Right forelimb (tissue), 1 donor: ENCODE data around the gene RAB3A.
A peak's percentile ranks its signal among the peaks of the same experiment; 100 is the strongest.

Source experiments
- DNase-seq: peaks from one replicate; pipeline ENCODE4 v3.0.0-alpha.2; 2018

The RAB3A gene

DNA sequence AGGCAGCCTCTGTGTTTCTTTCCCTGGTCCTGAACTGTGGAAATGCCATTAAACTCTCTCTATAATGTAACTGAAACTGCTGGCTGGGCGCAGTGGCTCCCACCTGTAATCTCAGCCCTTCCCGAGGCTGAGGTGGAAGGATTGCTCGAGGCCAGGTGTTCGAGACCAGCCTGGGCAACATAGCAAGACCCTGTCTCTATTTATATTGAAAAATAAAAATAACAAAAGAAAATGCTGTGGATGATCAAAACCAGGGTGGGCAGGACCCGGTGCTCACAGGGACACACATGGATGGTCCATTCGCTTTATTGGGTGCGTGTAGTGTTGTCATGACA is 7.4 kb downstream of the RAB3A start:
- no peak for DNase-seq

DNA sequence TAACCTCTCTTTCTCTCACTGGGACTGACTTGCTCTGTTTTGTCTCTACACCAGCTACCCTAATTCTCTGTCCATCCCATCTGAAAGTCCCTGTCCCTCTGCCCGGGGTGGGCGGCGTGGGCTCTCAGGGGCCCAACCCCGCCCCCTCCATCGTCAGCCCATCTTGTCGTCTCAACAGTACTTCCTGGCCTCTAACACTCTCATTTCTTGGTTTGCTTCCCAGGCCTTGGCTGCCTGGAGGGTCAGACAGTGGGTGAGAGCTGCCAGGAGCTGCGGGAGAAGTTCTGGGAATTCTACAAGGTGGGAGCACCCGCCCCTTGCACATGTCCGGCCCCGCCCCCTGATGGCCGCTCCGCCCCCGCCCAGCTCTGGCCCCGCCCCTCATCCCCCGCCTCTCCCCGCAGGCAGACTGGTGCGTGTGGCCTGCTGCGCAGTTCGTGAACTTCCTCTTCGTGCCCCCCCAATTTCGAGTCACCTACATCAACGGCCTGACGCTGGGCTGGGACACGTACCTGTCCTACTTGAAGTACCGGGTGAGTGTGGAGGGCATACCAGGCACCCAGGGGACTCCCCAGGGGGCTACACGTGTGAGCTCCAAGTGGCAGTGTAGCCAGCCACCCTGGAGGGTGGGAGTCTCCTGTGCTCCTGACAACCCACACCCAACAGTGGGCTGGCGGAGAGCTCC is 9.1 kb downstream of the RAB3A start:
- DNase-seq = no peak

DNA sequence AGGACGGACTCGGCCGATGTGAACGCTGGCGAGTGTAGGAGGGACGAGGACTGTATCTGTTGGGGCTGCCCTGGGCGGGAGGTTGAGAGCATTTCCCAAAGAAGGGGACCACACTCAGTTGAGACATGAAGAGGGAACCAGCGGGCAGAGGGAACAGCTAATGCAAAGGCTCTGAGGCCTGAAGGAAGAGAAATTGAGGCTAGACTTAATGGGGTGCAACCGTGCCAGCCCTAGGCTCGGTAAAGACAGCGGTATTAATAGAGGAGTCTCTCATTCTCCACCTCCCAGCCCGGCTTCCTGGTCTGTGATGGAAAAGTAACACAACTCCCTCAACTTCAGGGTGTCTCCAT is 9.7 kb downstream of the RAB3A start:
- no peak for DNase-seq

DNA sequence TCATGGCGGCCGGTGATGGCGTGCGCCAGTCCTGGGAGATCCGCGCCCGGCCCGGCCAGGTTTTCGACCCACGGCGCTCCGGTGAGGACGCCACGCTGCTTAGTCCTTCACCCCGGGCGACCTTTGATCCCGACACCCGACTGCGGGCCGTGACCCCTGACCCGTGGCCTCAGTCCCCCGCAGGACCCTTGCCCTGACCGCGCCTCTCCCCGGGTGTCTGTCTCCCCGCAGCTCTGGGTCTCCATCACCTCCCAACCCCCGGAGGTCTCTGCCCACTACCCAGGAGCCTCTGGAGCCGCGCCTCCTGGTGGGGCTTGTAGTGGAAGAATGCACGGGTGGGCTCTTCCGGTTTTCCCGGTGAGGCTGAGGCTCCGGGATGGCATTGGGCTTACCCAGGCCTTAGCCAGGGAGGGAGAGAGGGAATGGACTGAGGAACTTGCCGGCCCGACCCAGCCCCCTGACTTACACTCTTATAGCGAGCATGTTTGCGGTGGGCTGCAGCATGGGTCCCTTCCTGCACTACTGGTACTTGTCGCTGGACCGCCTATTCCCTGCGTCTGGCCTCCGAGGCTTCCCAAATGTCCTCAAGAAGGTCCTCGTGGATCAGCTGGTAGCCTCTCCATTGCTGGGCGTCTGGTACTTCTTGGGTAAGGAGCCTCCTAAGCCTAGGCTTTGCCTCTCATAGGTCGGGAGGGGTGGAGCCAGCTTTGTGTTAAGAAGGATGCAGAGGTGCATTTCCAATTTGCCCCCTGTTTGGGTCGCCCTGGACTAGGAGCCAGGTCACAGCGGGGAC is 10.3 kb downstream of the RAB3A start:
- no peak for DNase-seq

DNA sequence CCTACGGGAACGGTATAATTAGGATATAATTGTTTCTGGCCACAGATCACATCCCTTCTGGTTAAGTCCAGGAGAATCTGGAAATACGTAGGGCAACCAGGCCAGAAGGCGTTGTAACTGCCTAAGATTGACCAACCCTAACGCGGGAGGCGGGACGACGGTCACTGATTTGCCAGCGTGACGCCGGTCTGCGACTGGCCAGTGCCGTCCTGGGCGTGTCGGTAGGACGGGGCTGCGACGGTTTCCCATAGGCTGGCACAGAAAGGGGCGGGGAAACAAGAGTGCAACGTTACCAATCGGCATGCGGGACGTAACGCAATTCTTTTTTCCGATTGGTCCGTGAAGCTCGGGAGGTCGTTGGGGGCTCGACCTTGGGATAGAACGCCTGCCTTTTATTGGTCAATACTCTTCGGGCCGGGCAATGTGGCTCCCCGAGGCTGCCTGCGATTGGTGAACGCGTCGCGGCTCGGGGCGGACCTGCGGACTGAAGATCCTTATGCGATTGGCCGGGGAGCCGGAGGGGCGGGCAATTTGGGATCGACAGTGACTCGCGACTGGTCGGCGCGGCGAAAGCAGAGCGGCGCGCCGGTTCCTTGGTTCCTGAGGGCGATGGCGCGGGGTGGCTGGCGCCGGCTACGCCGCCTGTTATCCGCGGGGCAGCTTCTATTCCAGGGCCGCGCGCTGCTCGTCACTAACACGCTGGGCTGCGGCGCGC is 11.0 kb downstream of the RAB3A start, which contains the start of gene MPV17L2:
TSS of gene MPV17L2 (plus strand) at position 546 of the 715 bp plus-strand sequence. CDS start at position 610, 64 bp downstream.
- DNase-seq = peak; percentile 99

DNA sequence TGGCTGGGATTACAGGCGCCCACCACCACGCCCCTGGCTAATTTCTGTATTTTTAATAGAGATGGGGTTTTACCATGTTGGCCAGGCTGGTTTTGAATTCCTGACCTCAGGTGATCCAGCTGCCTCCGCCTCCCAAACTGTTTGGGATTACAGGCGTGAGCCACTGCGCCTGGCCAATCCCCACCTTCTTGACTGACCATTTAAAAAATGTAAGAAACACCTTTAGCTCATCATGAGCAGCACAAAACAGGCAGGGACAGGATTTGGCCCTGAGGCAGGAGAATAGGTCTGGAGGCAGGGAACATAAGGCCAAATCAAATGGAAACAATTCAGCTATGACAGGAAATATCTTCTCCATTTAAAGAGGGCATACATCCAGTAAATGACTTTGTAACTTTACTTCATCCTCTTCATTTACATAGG is 12.2 kb downstream of the RAB3A start:
- no peak for DNase-seq

DNA sequence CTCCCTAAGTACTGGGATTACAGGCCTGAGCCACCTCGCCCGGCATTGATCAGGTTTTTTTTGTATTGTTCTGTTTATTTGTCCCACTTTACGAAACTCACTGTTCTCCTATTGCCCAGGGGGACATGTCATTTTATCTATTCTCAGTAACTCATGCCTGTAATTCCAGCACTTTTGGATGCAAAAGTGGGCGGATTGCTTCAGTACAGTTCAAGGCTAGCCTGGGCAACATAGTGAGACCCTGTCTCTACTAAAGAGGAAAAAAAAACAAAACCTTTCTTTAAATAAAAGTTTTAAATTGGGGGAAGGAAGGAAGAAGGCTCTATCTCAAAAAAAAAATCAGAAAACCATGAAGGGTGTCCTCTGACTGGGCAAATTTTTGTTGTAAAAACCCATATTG is 13.6 kb downstream of the RAB3A start:
- no peak for DNase-seq

DNA sequence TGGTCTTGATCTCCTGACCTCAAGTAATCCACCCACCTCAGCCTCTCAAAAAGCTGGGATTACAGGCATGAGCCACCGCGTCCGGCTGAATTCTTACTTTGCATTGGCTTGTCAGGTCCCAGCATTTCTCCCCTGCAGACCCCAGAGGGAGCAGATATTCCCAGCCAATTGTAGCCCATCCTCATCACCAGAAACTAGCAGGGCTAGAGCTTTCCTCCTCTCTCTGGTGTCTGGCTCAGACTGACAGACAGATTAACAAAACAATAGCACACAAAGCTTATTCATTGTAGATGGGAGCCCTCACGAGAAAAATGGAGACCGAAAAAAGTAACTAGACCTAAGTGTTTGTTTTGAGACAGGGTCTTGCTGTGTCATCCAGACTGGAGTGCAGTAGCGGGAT is 18.3 kb downstream of the RAB3A start:
- no peak for DNase-seq

DNA sequence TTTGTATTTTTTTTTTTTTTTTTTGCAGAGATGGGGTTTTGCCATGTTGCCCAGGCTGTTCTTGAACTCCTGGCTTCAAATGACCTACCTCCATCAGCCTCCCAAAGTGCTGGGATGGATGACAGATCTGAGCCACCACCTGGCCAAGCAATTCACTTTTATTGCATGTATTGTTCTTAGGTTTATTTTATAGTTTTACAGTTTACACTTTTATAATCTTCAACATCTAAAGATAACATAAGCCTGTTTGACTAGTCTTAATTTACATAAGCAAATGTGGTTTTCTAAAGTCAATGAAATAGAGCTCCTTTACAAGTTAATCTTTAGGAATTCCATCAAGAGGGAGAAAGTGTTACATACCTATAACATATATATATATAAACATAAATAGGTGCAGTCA is 20.3 kb downstream of the RAB3A start:
- no peak for DNase-seq

DNA sequence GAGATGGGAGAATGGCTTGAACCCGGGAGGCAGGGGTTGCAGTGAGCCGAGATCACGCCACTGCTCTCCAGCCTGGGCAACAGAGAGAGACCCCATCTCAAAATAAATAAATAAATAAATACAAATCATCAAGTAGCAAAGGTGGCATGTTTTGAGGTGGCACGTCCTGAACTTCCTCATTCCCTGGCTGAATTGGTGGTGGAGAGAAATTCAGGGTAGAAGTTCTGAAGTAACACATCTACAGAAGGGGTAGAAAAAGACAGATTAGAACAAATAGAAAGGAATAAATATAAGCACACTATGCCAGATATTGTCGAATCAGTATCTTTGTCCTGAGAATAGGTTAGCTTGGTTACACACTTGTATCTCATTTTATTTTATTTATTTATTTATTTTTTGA is 23.9 kb downstream of the RAB3A start:
- no peak for DNase-seq

DNA sequence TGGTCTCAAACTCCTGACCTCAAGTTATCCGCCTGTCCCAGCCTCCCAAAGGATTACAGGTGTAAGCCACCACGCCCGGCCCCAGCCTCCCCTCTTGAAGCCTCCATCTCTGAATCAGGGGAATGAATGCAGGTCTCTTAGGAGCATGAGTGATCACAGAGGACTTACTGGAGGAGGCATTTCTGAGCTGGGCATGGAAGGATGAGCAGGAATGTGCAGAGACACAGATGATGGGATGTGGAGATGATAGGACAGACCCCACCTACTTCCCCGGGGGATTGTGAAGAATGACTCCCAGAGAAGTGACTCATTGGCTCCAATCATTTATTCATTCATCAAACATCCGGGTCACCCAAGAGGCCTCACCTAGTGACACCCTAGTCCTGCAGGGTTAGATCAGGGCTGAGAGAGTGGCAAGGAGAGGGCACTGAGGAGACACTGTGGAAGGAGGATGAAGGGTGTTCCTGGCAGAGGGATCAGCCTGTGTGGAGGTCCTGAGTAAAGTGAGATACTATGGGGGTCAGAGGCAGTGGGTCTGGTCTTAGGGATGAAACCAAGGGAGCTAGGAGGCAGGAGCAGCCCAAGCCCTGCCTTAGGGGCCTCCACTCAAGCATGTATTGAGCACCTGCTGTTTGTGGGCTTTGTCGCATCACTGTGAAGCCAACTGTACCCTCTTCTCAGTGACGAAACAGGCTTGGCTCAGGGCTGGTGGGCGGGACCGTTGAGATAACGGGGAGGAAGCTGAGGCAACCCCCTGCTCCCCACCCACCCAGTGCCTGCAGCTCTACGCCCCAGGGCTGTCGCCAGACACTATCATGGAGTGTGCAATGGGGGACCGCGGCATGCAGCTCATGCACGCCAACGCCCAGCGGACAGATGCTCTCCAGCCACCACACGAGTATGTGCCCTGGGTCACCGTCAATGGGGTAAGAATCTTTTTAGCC is 27.2 kb downstream of the RAB3A start:
- DNase-seq = no peak

DNA sequence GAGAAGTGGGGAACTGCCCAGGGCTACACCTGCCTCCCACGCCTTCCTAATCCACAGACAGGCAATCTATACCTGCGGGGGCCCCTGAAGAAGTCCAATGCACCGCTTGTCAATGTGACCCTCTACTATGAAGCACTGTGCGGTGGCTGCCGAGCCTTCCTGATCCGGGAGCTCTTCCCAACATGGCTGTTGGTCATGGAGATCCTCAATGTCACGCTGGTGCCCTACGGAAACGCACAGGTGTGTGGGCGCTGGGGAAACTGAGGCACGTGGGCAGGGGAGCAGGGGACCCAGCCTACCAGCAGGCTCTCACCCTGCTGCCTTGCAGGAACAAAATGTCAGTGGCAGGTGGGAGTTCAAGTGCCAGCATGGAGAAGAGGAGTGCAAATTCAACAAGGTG is 28.9 kb downstream of the RAB3A start:
- no peak for DNase-seq

DNA sequence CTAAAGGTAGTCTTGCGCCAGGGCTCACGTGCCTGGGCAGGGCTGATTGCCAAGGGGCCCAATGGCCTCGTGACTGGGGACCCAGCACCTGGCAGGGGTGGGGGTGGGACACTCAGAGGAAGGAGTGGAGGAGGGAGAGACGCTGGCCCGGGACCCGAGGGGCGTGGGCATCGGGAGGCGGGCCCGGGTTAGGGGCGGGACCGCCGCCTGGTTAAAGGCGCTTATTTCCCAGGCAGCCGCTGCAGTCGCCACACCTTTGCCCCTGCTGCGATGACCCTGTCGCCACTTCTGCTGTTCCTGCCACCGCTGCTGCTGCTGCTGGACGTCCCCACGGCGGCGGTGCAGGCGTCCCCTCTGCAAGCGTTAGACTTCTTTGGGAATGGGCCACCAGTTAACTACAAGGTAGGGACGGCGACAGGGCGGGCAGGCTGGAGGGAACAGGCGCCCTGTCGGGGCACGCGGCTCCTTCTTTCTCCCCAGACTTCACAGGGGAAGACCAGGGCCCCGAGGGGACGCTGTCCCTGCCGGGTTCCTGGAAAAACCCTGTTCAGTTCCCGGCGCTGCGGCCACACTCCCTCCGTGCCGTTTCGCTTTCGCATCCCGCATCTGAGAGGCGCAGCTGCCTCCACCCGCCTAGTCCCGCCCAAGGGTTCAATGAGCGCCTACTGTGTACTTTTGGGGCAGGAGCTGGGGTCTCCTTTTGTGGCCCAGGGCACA is 30.1 kb downstream of the RAB3A start, which contains the start of gene IFI30:
TSS of gene IFI30 (plus strand) at position 242 of the 717 bp plus-strand sequence. CDS start at position 271, 29 bp downstream.
- DNase-seq = no peak

DNA sequence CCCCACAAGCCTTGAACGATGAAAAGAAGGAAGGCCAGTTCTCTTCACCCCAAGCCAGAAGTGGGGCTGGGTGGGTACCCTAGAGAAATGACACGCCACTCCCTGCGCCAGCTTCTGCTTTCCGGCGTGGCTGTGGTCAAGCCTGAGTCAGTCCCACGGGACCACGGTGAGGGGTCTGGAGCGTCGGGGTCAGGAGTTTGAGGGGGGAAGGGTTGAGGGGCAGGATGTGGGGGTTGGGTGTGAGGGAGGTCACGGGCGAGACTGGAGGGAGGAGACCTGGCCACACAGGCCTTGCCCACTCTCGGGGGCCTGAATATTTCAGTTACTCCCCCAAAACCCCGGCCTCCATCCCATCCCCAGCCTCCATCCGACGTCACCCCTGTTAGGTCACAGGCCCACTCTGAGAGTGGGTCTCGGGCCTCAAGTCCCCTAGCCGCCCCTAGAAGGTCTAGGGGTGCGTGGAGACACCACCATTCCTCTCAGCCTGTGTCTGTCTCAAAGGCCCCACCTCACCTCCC is 30.7 kb downstream of the RAB3A start:
- DNase-seq = no peak

DNA sequence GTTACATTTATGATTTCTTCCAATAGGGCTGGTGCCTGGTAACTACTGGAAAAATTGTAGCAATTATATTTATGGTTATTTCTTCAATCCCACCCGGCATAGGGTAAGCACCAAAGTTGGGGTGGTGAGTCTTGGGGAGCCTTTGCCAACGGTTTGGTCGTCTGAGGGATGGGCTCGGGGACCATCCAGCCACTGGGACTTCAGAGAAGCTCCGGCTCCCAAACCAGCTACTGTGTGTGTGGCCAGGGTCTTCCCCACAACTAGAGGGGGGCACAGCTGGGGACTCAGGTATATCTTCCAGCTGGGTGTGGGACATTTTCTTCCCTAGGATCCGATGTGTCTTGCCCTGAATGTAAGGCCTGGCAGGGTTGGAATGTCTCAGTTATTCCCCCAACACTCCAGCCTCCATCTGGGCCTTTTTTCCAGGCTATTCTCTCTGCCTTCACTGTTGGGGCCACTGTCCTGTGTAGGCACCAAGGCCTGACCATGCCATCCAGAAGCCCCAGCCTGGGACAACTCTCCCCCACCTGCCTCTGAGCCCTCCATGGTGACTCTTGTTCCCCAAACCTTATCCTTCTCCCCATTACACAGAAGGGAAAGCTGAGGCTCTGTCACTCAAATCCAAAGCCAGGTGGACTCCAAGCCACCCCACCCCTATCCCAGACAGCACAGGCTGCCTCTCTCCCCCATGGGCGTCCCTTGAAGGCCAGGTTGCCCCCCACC is 31.4 kb downstream of the RAB3A start:
- no peak for DNase-seq

DNA sequence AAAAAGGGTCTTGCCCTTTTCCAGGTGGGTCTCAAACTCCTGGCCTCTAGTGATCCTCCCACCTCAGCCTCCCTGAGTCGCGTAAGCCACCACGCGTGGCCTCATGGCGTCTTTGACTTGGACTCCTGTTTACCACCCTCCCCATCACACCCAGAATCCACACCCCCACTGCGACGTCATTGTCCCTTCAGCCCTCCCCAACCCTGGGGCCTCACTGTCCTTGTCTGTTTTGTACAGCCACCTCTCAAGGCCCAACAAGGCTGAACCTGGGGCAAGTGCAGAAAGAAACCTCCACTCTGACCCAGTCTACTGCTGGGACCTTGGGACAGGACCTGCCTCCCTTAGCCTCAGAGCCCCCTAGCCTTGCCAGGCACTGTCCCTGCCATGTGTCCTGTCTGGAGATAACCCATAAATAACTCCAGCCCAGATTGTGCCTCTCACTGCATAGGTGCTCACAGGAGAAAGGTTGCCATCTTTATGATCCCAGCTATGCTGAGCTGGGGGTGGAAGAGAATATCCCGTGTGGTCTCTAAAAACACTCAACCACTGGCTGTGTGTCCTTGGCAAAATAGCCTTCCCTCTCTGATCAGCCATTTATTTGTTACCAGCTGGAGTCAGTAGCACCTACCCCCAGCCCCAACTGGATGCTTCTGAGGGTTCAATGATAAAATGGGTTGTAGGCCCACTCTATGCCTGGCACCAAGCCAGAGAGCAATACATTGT is 32.1 kb downstream of the RAB3A start:
- DNase-seq = no peak

DNA sequence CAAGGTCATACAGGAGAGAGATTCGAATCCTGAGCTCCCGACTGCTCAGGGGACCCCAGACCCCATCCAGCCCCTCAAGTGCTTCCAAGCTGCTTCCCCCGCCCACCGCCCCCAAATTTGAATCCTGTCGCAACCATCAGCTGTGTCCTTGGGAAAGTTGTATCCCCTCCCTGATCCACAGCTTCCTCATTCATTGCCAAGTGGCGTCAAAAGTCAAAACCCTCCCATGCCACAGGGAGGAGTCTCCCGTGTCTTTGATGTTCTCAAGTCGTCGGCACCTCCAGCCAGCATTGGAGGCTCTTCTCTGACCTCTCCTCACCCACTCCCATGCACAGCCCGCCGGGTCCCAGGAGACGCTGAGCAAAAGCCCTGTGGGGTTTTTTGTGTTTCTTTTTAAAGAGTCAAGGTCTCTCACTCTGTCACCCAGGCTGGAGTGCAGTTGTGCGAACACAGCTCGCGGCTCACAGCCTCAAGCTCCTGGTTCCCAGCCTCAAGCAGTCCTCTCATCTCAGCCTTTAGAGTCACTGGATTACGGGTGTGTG is 33.1 kb downstream of the RAB3A start:
- no peak for DNase-seq

DNA sequence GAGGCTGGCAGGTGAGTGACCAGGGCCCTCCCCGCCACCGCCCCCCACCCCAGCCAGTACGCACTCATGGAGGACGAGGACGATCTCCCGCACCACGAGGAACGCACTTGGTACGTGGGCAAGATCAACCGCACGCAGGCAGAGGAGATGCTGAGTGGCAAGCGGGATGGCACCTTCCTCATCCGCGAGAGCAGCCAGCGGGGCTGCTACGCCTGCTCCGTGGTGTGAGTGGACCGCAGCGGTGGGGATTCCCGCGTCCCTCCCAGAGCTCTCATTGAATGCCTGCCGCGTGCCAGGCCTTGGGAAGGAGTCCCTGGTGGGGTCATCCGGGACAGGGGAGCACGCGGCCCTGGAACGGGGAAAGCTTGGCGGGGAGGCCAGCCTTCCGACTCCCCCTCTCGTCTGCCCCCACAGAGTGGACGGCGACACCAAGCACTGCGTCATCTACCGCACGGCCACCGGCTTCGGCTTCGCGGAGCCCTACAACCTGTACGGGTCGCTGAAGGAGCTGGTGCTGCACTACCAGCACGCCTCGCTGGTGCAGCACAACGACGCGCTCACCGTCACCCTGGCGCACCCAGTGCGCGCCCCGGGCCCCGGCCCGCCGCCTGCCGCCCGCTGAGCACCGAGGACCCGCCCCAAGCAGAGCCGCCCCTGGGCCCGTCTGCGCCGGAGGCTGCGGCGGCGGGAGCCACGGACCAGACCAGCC is 35.0 kb downstream of the RAB3A start:
- no peak for DNase-seq

DNA sequence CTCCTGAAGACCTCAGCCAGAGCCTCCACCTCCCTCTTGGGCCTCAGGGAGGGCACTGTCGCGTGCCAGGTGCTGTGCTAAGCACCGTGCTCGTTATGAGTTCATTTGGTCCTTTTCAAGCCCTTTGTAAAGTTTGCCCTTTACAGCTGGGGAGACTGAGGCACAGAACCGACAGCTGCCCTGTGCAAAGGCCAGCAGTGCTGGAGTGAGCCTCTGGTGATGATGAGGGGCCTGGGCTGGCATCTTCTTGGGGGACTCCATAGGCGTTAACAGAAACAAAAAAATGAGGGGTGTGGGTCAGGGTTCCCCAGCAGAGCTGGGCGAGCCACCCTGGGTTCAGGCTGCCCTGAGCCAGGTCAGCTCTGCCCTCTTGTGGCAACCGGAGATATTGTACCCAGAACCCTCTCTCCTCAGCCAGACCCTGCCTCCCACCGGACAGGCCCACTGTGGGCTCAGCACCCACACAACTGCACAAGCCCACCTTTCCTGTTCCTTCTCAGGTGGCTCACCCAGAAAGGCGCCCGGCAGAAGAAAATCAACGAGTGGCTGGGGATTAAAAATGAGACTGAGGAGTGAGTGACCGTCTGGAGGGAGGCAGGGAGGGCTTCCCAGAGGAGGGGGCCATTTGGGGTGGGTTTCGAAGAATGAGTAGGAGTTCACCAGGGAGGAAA is 35.7 kb downstream of the RAB3A start:
- no peak for DNase-seq
